ENCODE measurements around the gene ELOVL3. TPM values are rescaled to one million over a fixed set of nuclear protein-coding genes. Genes with fewer than 3 reads are reported as not detected.

The ELOVL3 gene
- total and polyA plus RNA-seq, 7 donors, result 0.17 to 0.54 (median 0.26) TPM; not detected in 1

DNA sequence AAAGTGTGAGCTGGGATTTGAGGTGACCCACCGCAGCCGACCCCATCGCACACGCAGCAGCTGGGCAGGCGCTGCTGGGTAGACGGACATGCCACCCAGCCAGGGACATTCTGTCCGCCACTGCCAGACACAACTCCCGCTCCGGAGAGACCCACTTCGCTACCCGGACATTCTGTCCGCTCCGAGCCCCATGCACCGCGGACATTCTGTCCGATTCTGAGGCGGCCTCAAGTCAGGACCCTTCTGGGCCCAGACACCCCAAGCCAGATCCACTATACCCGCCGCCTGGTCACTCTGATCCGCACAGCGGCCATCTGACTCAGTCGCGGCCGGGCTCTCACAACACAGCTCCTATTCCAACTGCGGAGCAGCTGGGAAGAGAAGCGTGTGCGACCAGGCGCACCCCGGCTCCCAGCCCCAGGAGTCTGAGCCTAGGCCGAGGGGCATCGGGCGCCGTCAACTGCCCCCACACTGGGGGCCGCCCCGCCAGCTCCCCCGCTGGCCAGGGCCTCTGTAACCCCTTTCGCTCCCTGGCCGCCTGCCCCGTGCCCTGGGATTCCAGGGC is 14.4 kb downstream of the ELOVL3 start:
- H3K27ac ChIP-seq, result peak overlapping the region; percentile 90
- WGBS, 3 donors, result 7 to 11% (median 10%) methylated on average over 32 to 39 of the region's 39 CpGs
- peaks cover 45% of the 10 kb centered on the region for H3K4me1 ChIP-seq
- H3K9me3 ChIP-seq, result no peaks in the 10 kb centered on the region
- peak overlapping the region; percentile 87 for H3K4me3 ChIP-seq
- H3K27me3 ChIP-seq (ENCODE audit: insufficient read depth in 3 of 3, low read length in 2 of 3), result no peaks in the 10 kb centered on the region
- intact Hi-C loops (cut with DNase I), result loop anchor here in 1 of 2 donors (10.0 kb wide), 1 partner anchor 54 kb away; no protein-coding TSS in a partner anchor
- no peaks in the 10 kb centered on the region for H3K36me3 ChIP-seq (ENCODE audit: insufficient read depth in 1 of 2, low read depth in 1 of 2)
- TF ChIP-seq, protein P1, sequence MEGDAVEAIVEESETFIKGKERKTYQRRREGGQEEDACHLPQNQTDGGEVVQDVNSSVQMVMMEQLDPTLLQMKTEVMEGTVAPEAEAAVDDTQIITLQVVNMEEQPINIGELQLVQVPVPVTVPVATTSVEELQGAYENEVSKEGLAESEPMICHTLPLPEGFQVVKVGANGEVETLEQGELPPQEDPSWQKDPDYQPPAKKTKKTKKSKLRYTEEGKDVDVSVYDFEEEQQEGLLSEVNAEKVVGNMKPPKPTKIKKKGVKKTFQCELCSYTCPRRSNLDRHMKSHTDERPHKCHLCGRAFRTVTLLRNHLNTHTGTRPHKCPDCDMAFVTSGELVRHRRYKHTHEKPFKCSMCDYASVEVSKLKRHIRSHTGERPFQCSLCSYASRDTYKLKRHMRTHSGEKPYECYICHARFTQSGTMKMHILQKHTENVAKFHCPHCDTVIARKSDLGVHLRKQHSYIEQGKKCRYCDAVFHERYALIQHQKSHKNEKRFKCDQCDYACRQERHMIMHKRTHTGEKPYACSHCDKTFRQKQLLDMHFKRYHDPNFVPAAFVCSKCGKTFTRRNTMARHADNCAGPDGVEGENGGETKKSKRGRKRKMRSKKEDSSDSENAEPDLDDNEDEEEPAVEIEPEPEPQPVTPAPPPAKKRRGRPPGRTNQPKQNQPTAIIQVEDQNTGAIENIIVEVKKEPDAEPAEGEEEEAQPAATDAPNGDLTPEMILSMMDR (IDR thresholded peaks at IDR 0.05), result no peak
- DNase-seq (peak; percentile 44 to 70), ATAC-seq (peak in 3 of 4 donors; percentile 24 to 42 (median 25))

GRCh38 chr10:102241032-102241443 is 14.9 kb downstream of the ELOVL3 start:
- Histone ChIP-seq H3K4me3 (peak overlapping the region; percentile 87), H3K27ac (peak overlapping the region; percentile 90), H3K27me3 (ENCODE audit: insufficient read depth in 3 of 3, low read length in 2 of 3) (no peaks in the 10 kb centered on the region), H3K4me1 (peaks cover 43% of the 10 kb centered on the region), H3K36me3 (ENCODE audit: insufficient read depth in 1 of 2, low read depth in 1 of 2) (no peaks in the 10 kb centered on the region), H3K9me3 (no peaks in the 10 kb centered on the region)
- ATAC-seq, result peak in 2 of 4 donors; percentile 46 to 49
- intact Hi-C loops (cut with DNase I), result loop anchor here in 1 of 2 donors (10.0 kb wide), 1 partner anchor 54 kb away; no protein-coding TSS in a partner anchor
- 1 to 2% (median 1%) methylated on average over 17 to 20 of the region's 20 CpGs for WGBS, 3 donors
- TF ChIP-seq, protein P1 (IDR thresholded peaks at IDR 0.05), result no peak
- no peak for DNase-seq

DNA sequence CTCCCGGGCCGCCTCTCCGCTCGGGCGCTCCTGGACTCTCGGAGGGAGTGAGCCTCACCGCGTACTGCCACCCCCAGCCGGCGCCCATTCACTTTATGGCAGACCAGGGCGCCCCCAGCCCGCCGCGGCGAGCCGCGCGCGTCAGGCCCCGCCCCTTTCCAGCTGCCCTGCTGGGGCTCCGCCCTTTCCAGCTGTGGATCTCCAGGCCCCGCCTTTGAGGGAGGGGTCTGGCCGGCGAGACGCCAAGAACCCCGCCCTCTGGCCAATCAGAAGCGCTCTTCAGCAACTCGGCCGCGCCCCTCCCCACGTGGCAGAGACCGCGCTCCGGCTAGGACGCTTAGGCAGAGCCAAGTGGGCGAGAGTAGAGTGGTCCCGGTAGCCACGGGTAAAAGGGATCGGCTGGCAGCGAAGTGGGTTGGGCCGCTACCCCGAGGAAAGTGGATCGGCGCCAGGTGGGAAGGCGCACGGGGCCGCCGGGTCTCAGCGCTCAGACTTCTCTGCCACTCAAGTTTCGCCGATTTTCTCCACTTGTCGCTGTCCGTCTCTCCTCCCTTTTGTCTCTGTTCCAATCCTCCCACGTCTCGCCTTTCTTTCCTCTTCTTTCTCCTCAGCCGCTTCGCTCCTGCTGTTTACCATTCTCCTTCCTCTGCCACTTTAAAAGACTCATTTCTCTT is 15.5 kb downstream of the ELOVL3 start, which contains the start of gene PITX3:
Gene PITX3 (minus strand): TSS at position 69 of the 674 bp plus-strand sequence. CDS start 9,432 bp downstream, outside the sequence.
- H3K36me3 ChIP-seq (ENCODE audit: insufficient read depth in 1 of 2, low read depth in 1 of 2), result no peaks in the 10 kb centered on the region
- WGBS, 3 donors, result 0% methylated on average over 40 to 57 of the region's 57 CpGs
- no peaks in the 10 kb centered on the region for H3K27me3 ChIP-seq (ENCODE audit: insufficient read depth in 3 of 3, low read length in 2 of 3)
- H3K27ac ChIP-seq, result peak within 1 kb of the TSS; percentile 90
- intact Hi-C loops (cut with DNase I), result loop anchor here in 1 of 2 donors (10.0 kb wide), 1 partner anchor 53 kb away; no protein-coding TSS in a partner anchor
- no peaks in the 10 kb centered on the region for H3K9me3 ChIP-seq
- peaks cover 48% of the 10 kb centered on the region for H3K4me1 ChIP-seq
- peak; percentile 96 to 97 for DNase-seq
- TF ChIP-seq, protein P1 (IDR thresholded peaks at IDR 0.05), result no peak
- ATAC-seq, result peak; percentile 81 to 86 (median 84)
- peak within 1 kb of the TSS; percentile 87 for H3K4me3 ChIP-seq

DNA sequence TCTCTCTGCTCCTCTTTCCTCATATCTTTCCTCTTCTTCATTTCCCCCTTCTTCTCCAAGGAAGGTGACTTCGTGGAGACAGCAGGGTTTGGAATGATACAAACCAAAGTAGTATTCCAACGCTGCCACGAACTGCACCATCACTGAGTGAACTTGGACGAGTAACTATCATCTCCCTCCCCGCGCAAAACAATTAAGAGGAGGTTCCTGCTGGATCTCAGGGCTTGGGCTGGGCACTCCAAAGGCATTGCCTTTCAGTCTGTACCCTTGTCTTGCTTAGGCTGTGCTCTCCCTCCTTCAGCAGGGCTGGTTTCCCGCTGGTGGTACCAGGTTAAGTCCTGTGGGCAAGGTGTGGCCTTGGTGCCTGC is 16.0 kb downstream of the ELOVL3 start:
- no peaks in the 10 kb centered on the region for H3K27me3 ChIP-seq (ENCODE audit: insufficient read depth in 3 of 3, low read length in 2 of 3)
- peak overlapping the region; percentile 90 for H3K27ac ChIP-seq
- intact Hi-C loops (cut with DNase I), result loop anchor here in 1 of 2 donors (10.0 kb wide), 1 partner anchor 53 kb away; no protein-coding TSS in a partner anchor
- peak overlapping the region; percentile 87 for H3K4me3 ChIP-seq
- H3K36me3 ChIP-seq (ENCODE audit: insufficient read depth in 1 of 2, low read depth in 1 of 2), result no peaks in the 10 kb centered on the region
- ATAC-seq (no peak), DNase-seq (no peak)
- 9 to 17% (median 12%) methylated on average over 7 of the region's 7 CpGs for WGBS, 3 donors
- TF ChIP-seq, protein P1 (IDR thresholded peaks at IDR 0.05), result no peak
- H3K9me3 ChIP-seq, result no peaks in the 10 kb centered on the region
- H3K4me1 ChIP-seq, result peaks cover 53% of the 10 kb centered on the region

All from psoas muscle (tissue), 8 donors.